GM12878 (cell line): ENCODE measurements around the gene WDR89. TPM values are rescaled to one million over a fixed set of nuclear protein-coding genes. Genes with fewer than 3 reads are reported as not detected.

Experiments used
- CEBPZ ChIP-seq: fragments of 150-350 bp; IDR thresholded peaks from 2 replicates; pipeline ENCODE4 v1.6.1; 2016; ENCODE audit warnings: low read depth, low read length
- ESRRA ChIP-seq: IDR thresholded peaks from 2 replicates; pipeline ENCODE4 v1.6.1; 2012; ENCODE audit warnings: mild to moderate bottlenecking, low read length, improper control_type of control experiment
- MEF2A ChIP-seq: IDR thresholded peaks from 2 replicates; pipeline ENCODE4 v1.6.1; 2011; ENCODE audit warnings: low read depth, mild to moderate bottlenecking, low read length, moderate library complexity; ENCODE audit not compliant: insufficient read depth
- PAX5 ChIP-seq: IDR thresholded peaks from 2 replicates; pipeline ENCODE4 v1.6.1; 2011; ENCODE audit warnings: low read depth, low read length, borderline replicate concordance
- RELA ChIP-seq: fragments of 450-650 bp; IDR thresholded peaks from 2 replicates; pipeline ENCODE4 v1.8.0; 2014; ENCODE audit warnings: borderline replicate concordance; ENCODE audit not compliant: partially characterized antibody
- SREBF1 ChIP-seq: IDR thresholded peaks from 2 replicates; pipeline ENCODE4 v1.6.1; 2012; ENCODE audit warnings: mild to moderate bottlenecking, low read length
- YBX1 ChIP-seq: fragments of 450-650 bp; IDR thresholded peaks from 2 replicates; pipeline ENCODE4 v1.6.1; 2016; ENCODE audit warnings: antibody characterized with exemption
- ZBTB40 ChIP-seq: fragments of 450-650 bp; IDR thresholded peaks from 2 replicates; pipeline ENCODE4 v1.6.1; 2016; ENCODE audit warnings: mild to moderate bottlenecking, moderate library complexity, borderline replicate concordance
- polyA plus RNA-seq, 11 experiments: library from polyadenylated mRNA; depleted of rRNA in 4 of 11; unstranded in 6 of 11; stranded (reverse) in 5 of 11; fragments of >200 nt; fragmentation: Nextera tagmentation in 4 of 11; fragmentation: Illumina TruSeq in 1 of 11; extraction: Ambion mirVana in 4 of 11; extraction: Trizol in 1 of 11; gene quantifications; 1 replicate in 1 of 11; 2 replicates in 10 of 11; pipeline versions ENCODE4 v1.2.1 to v1.2.3, GENCODE V29; 2011 to 2016; ENCODE audit warnings: inconsistent platforms in 2 of 11, missing spikeins in 2 of 11, low read depth in 1 of 11
- total RNA-seq, 4 experiments: library from RNA; depleted of rRNA in 3 of 4; stranded (reverse); fragments of >200 nt in 3 of 4; fragmentation: Illumina TruSeq in 1 of 4; extraction: Trizol in 1 of 4; gene quantifications; 2 replicates each; pipeline versions ENCODE4 v1.2.1 to v1.2.3, GENCODE V29; 2013 to 2021

Gene WDR89
- total and polyA plus RNA-seq, 10 of the 15 experiments (the other 5 are each of a cell fraction or from before 2014, with no cell fraction given), result 11.8 to 25.7 (median 17.5) TPM

GRCh38 chr14:63678536-63678935, 36.9 kb upstream of the WDR89 start (continued):
- TF ChIP-seq SREBF1 (no peak), ESRRA (no peak), CEBPZ (no peak), ZBTB40 (no peak), MEF2A (no peak), YBX1 (no peak), PAX5 (no peak), RELA (no peak)
- TF ChIP-seq, all 136 proteins: peak for 0
